ENCODE results near the gene SPATA4.

- TF ChIP-seq, protein P1, sequence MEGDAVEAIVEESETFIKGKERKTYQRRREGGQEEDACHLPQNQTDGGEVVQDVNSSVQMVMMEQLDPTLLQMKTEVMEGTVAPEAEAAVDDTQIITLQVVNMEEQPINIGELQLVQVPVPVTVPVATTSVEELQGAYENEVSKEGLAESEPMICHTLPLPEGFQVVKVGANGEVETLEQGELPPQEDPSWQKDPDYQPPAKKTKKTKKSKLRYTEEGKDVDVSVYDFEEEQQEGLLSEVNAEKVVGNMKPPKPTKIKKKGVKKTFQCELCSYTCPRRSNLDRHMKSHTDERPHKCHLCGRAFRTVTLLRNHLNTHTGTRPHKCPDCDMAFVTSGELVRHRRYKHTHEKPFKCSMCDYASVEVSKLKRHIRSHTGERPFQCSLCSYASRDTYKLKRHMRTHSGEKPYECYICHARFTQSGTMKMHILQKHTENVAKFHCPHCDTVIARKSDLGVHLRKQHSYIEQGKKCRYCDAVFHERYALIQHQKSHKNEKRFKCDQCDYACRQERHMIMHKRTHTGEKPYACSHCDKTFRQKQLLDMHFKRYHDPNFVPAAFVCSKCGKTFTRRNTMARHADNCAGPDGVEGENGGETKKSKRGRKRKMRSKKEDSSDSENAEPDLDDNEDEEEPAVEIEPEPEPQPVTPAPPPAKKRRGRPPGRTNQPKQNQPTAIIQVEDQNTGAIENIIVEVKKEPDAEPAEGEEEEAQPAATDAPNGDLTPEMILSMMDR (IDR thresholded peaks at IDR 0.05; ENCODE audit: low read length): no peak
- no peak for TF ChIP-seq EZH2 (optimal IDR thresholded peaks at IDR 0.05; ENCODE audit: low read depth, low read length)
- no peak for TF ChIP-seq EZH2phosphoT487 (IDR thresholded peaks at IDR 0.05; ENCODE audit: low read length)
Measured at GRCh38 chr4:176153124-176153523, 42.3 kb downstream of the SPATA4 start.

Measured in MM.1S (cell line).